ENCODE results near the gene INPP4B. TPM values are rescaled to one million over a fixed set of nuclear protein-coding genes. Genes with fewer than 3 reads are reported as not detected.

INPP4B gene
- total RNA-seq, 1 experiment from 2014 or later, result 17.6 TPM

DNA sequence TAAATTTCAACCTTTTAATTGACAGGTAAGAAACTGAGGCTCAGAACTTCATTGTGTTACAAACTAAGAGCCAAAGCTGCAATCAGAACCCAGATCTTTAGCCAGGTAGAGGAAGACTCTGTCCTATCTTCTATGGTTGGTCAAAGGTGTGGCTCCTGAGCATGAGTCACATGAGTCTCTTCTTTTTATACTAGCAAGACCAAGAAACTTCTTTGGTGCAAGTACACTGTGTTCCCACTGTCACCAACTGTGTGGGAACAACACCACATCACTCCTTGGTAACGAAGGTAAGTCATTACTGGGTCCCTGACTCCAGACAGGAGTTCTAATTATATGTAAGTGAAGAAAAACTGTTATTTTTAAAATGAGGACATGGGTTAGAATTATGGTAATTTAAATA is 290.1 kb downstream of the INPP4B start:
- ChIA-PET CTCF (interaction anchor here (0.7 kb wide), 1 partner anchor 68 kb away, joined by 3 read pairs; no protein-coding TSS in a partner anchor), POLR2A (interaction anchor here (0.6 kb wide), 1 partner anchor 1560 kb away, joined by 3 read pairs; no protein-coding TSS in a partner anchor)
- Mint-ChIP-seq H3K9me3 (ENCODE audit: unreplicated experiment) (no peaks in the 10 kb centered on the region), H3K4me1 (ENCODE audit: insufficient read depth, unreplicated experiment) (peaks cover 14% of the 10 kb centered on the region), H3K27ac (ENCODE audit: low read depth, unreplicated experiment) (peak overlapping the region; percentile 43), H3K4me3 (ENCODE audit: unreplicated experiment) (no peak overlapping the region), H3K36me3 (ENCODE audit: insufficient read depth, unreplicated experiment) (no peaks in the 10 kb centered on the region), H3K27me3 (ENCODE audit: insufficient read depth, unreplicated experiment) (no peaks in the 10 kb centered on the region)
- TF ChIP-seq, protein P1, sequence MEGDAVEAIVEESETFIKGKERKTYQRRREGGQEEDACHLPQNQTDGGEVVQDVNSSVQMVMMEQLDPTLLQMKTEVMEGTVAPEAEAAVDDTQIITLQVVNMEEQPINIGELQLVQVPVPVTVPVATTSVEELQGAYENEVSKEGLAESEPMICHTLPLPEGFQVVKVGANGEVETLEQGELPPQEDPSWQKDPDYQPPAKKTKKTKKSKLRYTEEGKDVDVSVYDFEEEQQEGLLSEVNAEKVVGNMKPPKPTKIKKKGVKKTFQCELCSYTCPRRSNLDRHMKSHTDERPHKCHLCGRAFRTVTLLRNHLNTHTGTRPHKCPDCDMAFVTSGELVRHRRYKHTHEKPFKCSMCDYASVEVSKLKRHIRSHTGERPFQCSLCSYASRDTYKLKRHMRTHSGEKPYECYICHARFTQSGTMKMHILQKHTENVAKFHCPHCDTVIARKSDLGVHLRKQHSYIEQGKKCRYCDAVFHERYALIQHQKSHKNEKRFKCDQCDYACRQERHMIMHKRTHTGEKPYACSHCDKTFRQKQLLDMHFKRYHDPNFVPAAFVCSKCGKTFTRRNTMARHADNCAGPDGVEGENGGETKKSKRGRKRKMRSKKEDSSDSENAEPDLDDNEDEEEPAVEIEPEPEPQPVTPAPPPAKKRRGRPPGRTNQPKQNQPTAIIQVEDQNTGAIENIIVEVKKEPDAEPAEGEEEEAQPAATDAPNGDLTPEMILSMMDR (IDR thresholded peaks at IDR 0.05; ENCODE audit: unreplicated experiment), result no peak
- intact Hi-C loops (cut with micrococcal nuclease), result loop anchor here (10.0 kb wide), 2 partner anchors 201 to 289 kb away; partner anchors contain the start of gene INPP4B
- no TSS peak for BruUV-seq (replicated peaks)
- DNase-seq (ENCODE audit: unreplicated experiment), result no peak

DNA sequence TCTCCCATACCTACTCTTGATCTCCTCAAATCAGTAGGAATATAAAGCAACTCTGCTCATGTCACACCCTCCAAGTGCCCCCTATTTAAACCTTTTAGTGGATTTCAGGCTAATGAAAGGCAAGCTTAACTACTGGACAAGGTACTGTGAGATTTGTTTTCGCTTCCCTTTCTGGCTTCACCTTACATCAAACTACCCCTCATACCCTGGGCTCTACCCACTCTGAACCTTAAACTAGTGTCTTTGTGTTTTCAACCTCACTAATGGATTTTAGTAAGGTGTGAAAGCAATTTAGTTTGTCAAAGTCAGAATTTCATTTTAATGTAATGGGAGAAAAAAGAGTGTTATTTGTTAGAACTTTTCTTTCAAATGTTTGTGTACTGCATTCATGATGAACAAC is 291.7 kb downstream of the INPP4B start:
- no TSS peak for BruUV-seq (replicated peaks)
- no peaks in the 10 kb centered on the region for H3K36me3 Mint-ChIP-seq (ENCODE audit: insufficient read depth, unreplicated experiment)
- POLR2A ChIA-PET, result no interaction called here
- DNase-seq (ENCODE audit: unreplicated experiment), result no peak
- no peak overlapping the region for H3K27ac Mint-ChIP-seq (ENCODE audit: low read depth, unreplicated experiment)
- peaks cover 29% of the 10 kb centered on the region for H3K4me1 Mint-ChIP-seq (ENCODE audit: insufficient read depth, unreplicated experiment)
- CTCF ChIA-PET, result interaction anchor here (0.7 kb wide), 1 partner anchor 56 kb away, joined by 6 read pairs; no protein-coding TSS in a partner anchor
- no peaks in the 10 kb centered on the region for H3K9me3 Mint-ChIP-seq (ENCODE audit: unreplicated experiment)
- TF ChIP-seq, protein P1 (IDR thresholded peaks at IDR 0.05; ENCODE audit: unreplicated experiment), result no peak
- no peak overlapping the region for H3K4me3 Mint-ChIP-seq (ENCODE audit: unreplicated experiment)
- no peaks in the 10 kb centered on the region for H3K27me3 Mint-ChIP-seq (ENCODE audit: insufficient read depth, unreplicated experiment)
- intact Hi-C loops (cut with micrococcal nuclease), result loop anchor here (10.0 kb wide), 2 partner anchors 200 to 290 kb away; partner anchors contain the start of gene INPP4B

DNA sequence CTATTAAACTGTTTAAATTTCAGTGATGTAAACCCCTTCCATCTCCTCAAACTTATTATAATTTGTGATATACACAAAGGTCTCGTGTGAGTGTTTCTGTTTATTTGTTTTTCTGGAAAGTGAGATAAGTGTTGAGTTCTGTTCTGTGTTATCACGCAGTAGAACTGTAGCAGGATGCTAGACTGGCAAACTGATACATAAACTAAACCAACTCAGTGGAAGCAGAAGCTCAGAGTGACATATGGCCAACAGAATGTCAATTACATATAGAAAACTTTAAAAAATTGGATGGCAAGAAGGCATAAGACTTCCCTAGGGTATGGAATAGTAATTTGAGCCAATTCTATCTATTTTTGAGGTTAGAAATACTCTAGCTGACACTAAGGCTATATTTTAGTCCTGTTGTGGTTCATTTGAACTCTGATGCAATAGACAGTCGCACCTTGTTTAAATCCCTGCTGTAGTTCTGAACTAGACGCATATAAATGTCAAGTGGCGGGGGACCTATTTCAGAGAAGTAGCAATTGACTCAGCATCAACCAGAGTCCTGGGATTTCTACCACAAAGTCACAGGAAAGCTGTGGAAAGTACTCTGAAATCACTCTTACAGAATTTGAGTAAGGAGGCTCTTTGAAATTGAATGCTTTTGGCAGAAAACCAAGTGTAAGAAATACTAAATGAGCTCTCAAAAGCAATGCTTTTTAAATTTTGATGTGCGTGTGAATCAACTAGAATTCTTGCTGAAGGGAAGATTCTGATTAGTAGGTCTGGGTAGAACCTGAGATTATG is 294.4 kb downstream of the INPP4B start:
- H3K36me3 Mint-ChIP-seq (ENCODE audit: insufficient read depth, unreplicated experiment), result no peaks in the 10 kb centered on the region
- ChIA-PET POLR2A (no interaction called here), CTCF (interaction anchor here (1.0 kb wide), 1 partner anchor 200 kb away, joined by 3 read pairs; no protein-coding TSS in a partner anchor)
- no peaks in the 10 kb centered on the region for H3K9me3 Mint-ChIP-seq (ENCODE audit: unreplicated experiment)
- DNase-seq (ENCODE audit: unreplicated experiment), result no peak
- H3K4me1 Mint-ChIP-seq (ENCODE audit: insufficient read depth, unreplicated experiment), result peaks cover 39% of the 10 kb centered on the region
- H3K27me3 Mint-ChIP-seq (ENCODE audit: insufficient read depth, unreplicated experiment), result no peaks in the 10 kb centered on the region
- BruUV-seq (replicated peaks), result no TSS peak
- H3K4me3 Mint-ChIP-seq (ENCODE audit: unreplicated experiment), result no peak overlapping the region
- H3K27ac Mint-ChIP-seq (ENCODE audit: low read depth, unreplicated experiment), result no peak overlapping the region
- TF ChIP-seq, protein P1 (IDR thresholded peaks at IDR 0.05; ENCODE audit: unreplicated experiment), result no peak
- intact Hi-C loops (cut with micrococcal nuclease), result loop anchor here (10.0 kb wide), 2 partner anchors 197 to 293 kb away; partner anchors contain the start of gene INPP4B

DNA sequence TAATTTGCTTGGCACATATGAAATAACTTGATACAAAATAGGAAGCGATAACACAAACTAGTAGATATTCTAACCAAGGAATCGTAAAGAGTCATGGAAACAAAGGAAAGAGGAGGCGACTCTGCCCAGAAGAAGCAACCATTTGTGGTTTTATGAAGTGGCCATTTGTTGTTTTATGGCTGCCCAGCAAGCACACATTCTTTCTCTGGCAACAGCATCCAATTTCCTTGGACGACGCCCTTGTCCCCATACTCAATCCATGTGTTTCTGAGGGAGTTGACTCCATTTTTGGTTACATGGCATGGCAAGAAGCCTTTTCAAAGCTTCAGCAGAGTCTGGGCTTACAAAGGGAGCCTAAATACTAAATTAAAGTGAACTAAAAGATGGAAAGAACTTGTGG is 295.1 kb downstream of the INPP4B start:
- POLR2A ChIA-PET, result no interaction called here
- Mint-ChIP-seq H3K4me1 (ENCODE audit: insufficient read depth, unreplicated experiment) (peaks cover 32% of the 10 kb centered on the region), H3K27ac (ENCODE audit: low read depth, unreplicated experiment) (no peak overlapping the region), H3K9me3 (ENCODE audit: unreplicated experiment) (no peaks in the 10 kb centered on the region), H3K36me3 (ENCODE audit: insufficient read depth, unreplicated experiment) (no peaks in the 10 kb centered on the region), H3K4me3 (ENCODE audit: unreplicated experiment) (no peak overlapping the region), H3K27me3 (ENCODE audit: insufficient read depth, unreplicated experiment) (no peaks in the 10 kb centered on the region)
- intact Hi-C loops (cut with micrococcal nuclease), result loop anchor here (10.0 kb wide), 2 partner anchors 196 to 294 kb away; partner anchors contain the start of gene INPP4B
- no peak for DNase-seq (ENCODE audit: unreplicated experiment)
- CTCF ChIA-PET, result interaction anchor here (1.0 kb wide), 1 partner anchor 199 kb away, joined by 3 read pairs; no protein-coding TSS in a partner anchor
- TF ChIP-seq, protein P1 (IDR thresholded peaks at IDR 0.05; ENCODE audit: unreplicated experiment), result no peak
- no TSS peak for BruUV-seq (replicated peaks)
